K562 (cell line): ENCODE results near the gene KCTD15. TPM values are rescaled to one million over a fixed set of nuclear protein-coding genes. Genes with fewer than 3 reads are reported as not detected.
A peak's percentile ranks its signal among the peaks of the same experiment; 100 is the strongest.

ENCODE experiments used
- ATAC-seq: fragments of 200-7000 bp; cut with Tn5 transposase; 3 replicates; pipeline ENCODE4 v1.9.1; 2020; ENCODE audit warnings: moderate library complexity
- BruUV-seq: library from RNA; stranded (reverse); fragments of 400-500 nt; replicated peaks from 2 replicates; lab custom pipeline; 2021; lab: Mats Ljungman, UMichigan
- CTCF ChIA-PET: fragments of 300-600 bp; formaldehyde crosslinking; extraction: SDS; loops from one replicate; lab custom pipeline; 2021; ENCODE audit warnings: low intra/inter-chr PET ratio; lab: Yijun Ruan, JAX
- POLR2A ChIA-PET: fragments of 300-600, 350-650 bp; sonication (Branson Sonifier 250); formaldehyde crosslinking; extraction: SDS; loops from one replicate; lab custom pipeline; 2021; ENCODE audit warnings: antibody characterized with exemption, inconsistent platforms; lab: Yijun Ruan, JAX
- DNase-seq, 4 experiments: peaks; one replicate each; pipeline versions ENCODE4 v3.0.0 to v3.0.0-alpha.2; 2011 to 2018; ENCODE audit warnings: low spot score in 3 of 4, mixed read lengths in 3 of 4; ENCODE audit errors: extremely low read depth in 1 of 4
- FAIRE-seq: peaks from 2 replicates; lab custom pipeline; 2011; peaks lifted over from hg19 to GRCh38; lab: Jason Lieb, UNC
- H2AFZ ChIP-seq: 2 replicates; pipeline ENCODE4 v1.6.0; 2011; ENCODE audit warnings: low read depth, low read length, control low read depth, inconsistent platforms
- H3K27ac ChIP-seq: fragments of 200-600 bp; 3 replicates; pipeline ENCODE4 v1.8.0; 2011; ENCODE audit warnings: low read depth, mild to moderate bottlenecking, control low read depth, inconsistent platforms, low read length, moderate library complexity, mixed read lengths; ENCODE audit errors: extremely low read depth
- H3K27me3 ChIP-seq, 2 experiments: fragments of 300-600 bp in 1 of 2; 2 replicates in 1 of 2; 3 replicates in 1 of 2; pipeline versions ENCODE4 v1.6.0 to v1.8.0; 2011; ENCODE audit warnings: inconsistent platforms in 2 of 2, low read length in 2 of 2, mild to moderate bottlenecking in 1 of 2, mixed read lengths in 1 of 2, moderate library complexity in 1 of 2; ENCODE audit not compliant: control insufficient read depth in 2 of 2, insufficient read depth in 2 of 2
- H3K36me3 ChIP-seq: fragments of 300-600 bp; 3 replicates; pipeline ENCODE4 v1.8.0; 2011; ENCODE audit warnings: mild to moderate bottlenecking, low read length, inconsistent platforms; ENCODE audit not compliant: control insufficient read depth, insufficient read depth
- H3K4me1 ChIP-seq, 2 experiments: fragments of 200-600 bp in 1 of 2; replicated peaks in 1 of 2; 2 replicates in 1 of 2; 3 replicates in 1 of 2; pipeline versions ENCODE4 v1.5.1 to v1.8.0; 2011; ENCODE audit warnings: inconsistent platforms in 2 of 2, low read length in 2 of 2, mild to moderate bottlenecking in 1 of 2, mixed read lengths in 1 of 2, moderate library complexity in 1 of 2; ENCODE audit not compliant: control insufficient read depth in 2 of 2, insufficient read depth in 2 of 2
- H3K4me2 ChIP-seq: 2 replicates; pipeline ENCODE4 v1.6.1; 2011; ENCODE audit warnings: low read length, control low read depth, inconsistent platforms, mixed read lengths; ENCODE audit not compliant: insufficient read depth
- H3K4me3 ChIP-seq: fragments of 200-600 bp; sonication (generic), shearing (Covaris generic); 2 replicates; pipeline ENCODE4 v1.5.1; 2016; ENCODE audit warnings: control low read depth, inconsistent platforms
- H3K79me2 ChIP-seq: fragments of 200-600 bp; 3 replicates; pipeline ENCODE4 v1.8.0; 2011; ENCODE audit warnings: low read length, inconsistent platforms; ENCODE audit not compliant: control insufficient read depth, insufficient read depth
- H3K9ac ChIP-seq, 2 experiments: 2 replicates each; pipeline versions ENCODE4 v1.6.0 to v1.6.1; 2011; ENCODE audit warnings: low read depth in 2 of 2, low read length in 2 of 2, control low read depth in 1 of 2, inconsistent platforms in 1 of 2, mild to moderate bottlenecking in 1 of 2, mixed read lengths in 1 of 2; ENCODE audit not compliant: insufficient read depth in 1 of 2
- H3K9me1 ChIP-seq: one replicate; pipeline ENCODE4 v1.6.0; 2011; ENCODE audit warnings: inconsistent platforms, mild to moderate bottlenecking, low read length, moderate library complexity; ENCODE audit not compliant: control insufficient read depth, insufficient read depth
- H3K9me3 ChIP-seq: replicated peaks from 2 replicates; pipeline ENCODE4 v1.5.1; 2011; ENCODE audit warnings: low read depth, low read length, inconsistent platforms; ENCODE audit not compliant: control insufficient read depth, insufficient read depth
- H4K20me1 ChIP-seq: replicated peaks from 2 replicates; pipeline ENCODE4 v1.6.1; 2011; ENCODE audit warnings: low read length, inconsistent platforms, mixed read lengths; ENCODE audit not compliant: control insufficient read depth, insufficient read depth
- BCOR ChIP-seq: fragments of 450-650 bp; IDR thresholded peaks from 2 replicates; pipeline ENCODE4 v1.6.1; 2016
- KDM1A ChIP-seq, 2 experiments: fragments of 450-650 bp; IDR thresholded peaks; 2 replicates each; pipeline ENCODE4 v1.6.1; 2016; ENCODE audit warnings: mild to moderate bottlenecking in 2 of 2
- MCM5 ChIP-seq: fragments of 450-650 bp; IDR thresholded peaks from 2 replicates; pipeline ENCODE4 v1.6.1; 2016; ENCODE audit warnings: low read depth
- RBM25 ChIP-seq: fragments of 200-400 bp; formaldehyde crosslinking; IDR thresholded peaks from 2 replicates; pipeline ENCODE4 v1.6.1; 2018; ENCODE audit warnings: low read length, low read depth, moderate library complexity; ENCODE audit not compliant: severe bottlenecking
- SMARCA5 ChIP-seq: fragments of 450-650 bp; IDR thresholded peaks from 2 replicates; pipeline ENCODE4 v1.6.1; 2016
- ZEB2 ChIP-seq: fragments of 450-650 bp; IDR thresholded peaks from 2 replicates; pipeline ENCODE4 v1.6.1; 2016
- ZFP36 ChIP-seq: fragments of 150-350 bp; IDR thresholded peaks from 2 replicates; pipeline ENCODE4 v1.6.1; 2018; ENCODE audit warnings: low read length, low read depth; ENCODE audit not compliant: partially characterized antibody
- ZNF175 ChIP-seq: fragments of 200-800 bp; sonication (Bioruptor generic); IDR thresholded peaks from 2 replicates; pipeline ENCODE4 v1.6.1; 2016; ENCODE audit warnings: low read depth, mild to moderate bottlenecking, missing genetic modification characterization, missing compliant biosample characterization
- WGBS: fragments of 100-300 bp; shearing (Covaris generic); methylation state at CpG from one replicate; pipeline ENCODE4 v1.1.6; 2016; ENCODE audit warnings: low coverage, mixed read lengths; ENCODE audit not compliant: insufficient coverage; ENCODE audit errors: missing lambda C conversion rate; 5-methylcytosine and 5-hydroxymethylcytosine counted together
- in situ Hi-C: fragments of 300-500 bp; cut with MboI; formaldehyde crosslinking; loops from 4 replicates; pipeline ENCODE4 v1.15.0; 2018; ENCODE audit warnings: inconsistent platforms, mixed read lengths
- intact Hi-C: fragments of 100-400 bp; cut with micrococcal nuclease; formaldehyde crosslinking; loops from 2 replicates; pipeline ENCODE4 v1.14.2; 2022
- polyA plus RNA-seq, 8 experiments: library from polyadenylated mRNA; depleted of rRNA in 4 of 8; stranded (reverse) in 5 of 8; unstranded in 3 of 8; fragments of >200 nt; fragmentation: Nextera tagmentation in 2 of 8; fragmentation: Illumina TruSeq in 1 of 8; extraction: Ambion mirVana in 2 of 8; extraction: Trizol in 1 of 8; gene quantifications; 2 replicates each; pipeline versions ENCODE4 v1.2.1 to v1.2.3, GENCODE V29; 2011 to 2014; ENCODE audit warnings: inconsistent platforms in 1 of 8, missing spikeins in 1 of 8
- total RNA-seq, 7 experiments: library from RNA; depleted of rRNA in 6 of 7; stranded (reverse); fragments of >200 nt in 6 of 7; fragmentation: Illumina TruSeq in 2 of 7; extraction: Trizol in 2 of 7; gene quantifications; 2 replicates each; pipeline versions ENCODE4 v1.2.1 to v1.2.3, GENCODE V29; 2011 to 2021; ENCODE audit warnings: low replicate concordance in 1 of 7
- TF ChIP-seq, protein P1 (sequence below), 3 experiments: fragments of 200-800 bp in 1 of 3; sonication (Bioruptor generic) in 1 of 3; sonication (generic) in 1 of 3; formaldehyde crosslinking in 1 of 3; IDR thresholded peaks; 2 replicates each; pipeline versions ENCODE4 v1.6.1 to v1.8.0; 2016 to 2022; ENCODE audit warnings: mild to moderate bottlenecking in 2 of 3, missing compliant biosample characterization in 2 of 3, missing genetic modification characterization in 2 of 3, missing genetic modification reagents in 1 of 3

Gene KCTD15
- total and polyA plus RNA-seq, 9 of the 15 experiments (the other 6 are each of a cell fraction or from before 2014, with no cell fraction given), result 1.7 to 49.0 (median 11.8) TPM

DNA sequence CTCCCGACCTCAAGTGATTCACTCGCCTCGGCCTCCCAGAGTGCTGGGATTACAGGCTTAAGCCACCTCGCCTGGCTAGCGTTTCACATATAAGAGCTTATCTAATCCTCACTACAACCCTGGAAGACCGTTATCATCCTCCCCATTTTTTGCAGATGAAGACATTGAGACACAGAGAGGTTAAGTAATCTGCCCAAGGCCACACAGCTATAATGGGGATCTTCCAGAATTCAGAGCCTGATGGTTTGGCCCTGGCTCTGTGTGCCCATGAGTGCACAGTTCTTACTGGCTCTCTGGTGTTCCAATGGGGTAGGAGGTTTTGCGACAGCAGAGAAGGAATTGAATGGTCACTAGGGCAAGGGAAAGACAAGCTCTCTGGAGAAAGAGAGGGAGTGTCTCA is 16.8 kb upstream of the KCTD15 start:
- in situ Hi-C loops, result loop anchor here (5.0 kb wide), 2 partner anchors 312 to 927 kb away; no protein-coding TSS in a partner anchor

More for the DNA sequence above, 16.8 kb upstream of the KCTD15 start:
- FAIRE-seq, result no peak
- Histone ChIP-seq H3K9me1 (no peaks in the 10 kb centered on the region), H3K79me2 (no peaks in the 10 kb centered on the region), H3K4me2 (no peak overlapping the region), H3K9me3 (no peaks in the 10 kb centered on the region), H3K36me3 (no peaks in the 10 kb centered on the region), H4K20me1 (peaks cover 20% of the 10 kb centered on the region)
- no peak for DNase-seq
- WGBS, result 0% methylated on average over 5 of the region's 7 CpGs
- intact Hi-C loops, result loop anchor here (5.0 to 10.0 kb wide), 2 partner anchors 55 to 367 kb away; no protein-coding TSS in a partner anchor
- no peak for ATAC-seq
- TF ChIP-seq ZNF175 (CRISPR knock-in tag) (no peak), BCOR (peak; percentile 64), SMARCA5 (0 out of 2 replicates have a peak, but pooled peaks have one; percentile 16), ZFP36 (peak; percentile 72), MCM5 (no peak), KDM1A (IDR thresholded peaks at IDR 0.05) (peak in 1 of 2 experiments; percentile 58; a peak in 2 of 4 replicates), RBM25 (peak; percentile 88), ZEB2 (no peak)
- TF ChIP-seq, protein P1, sequence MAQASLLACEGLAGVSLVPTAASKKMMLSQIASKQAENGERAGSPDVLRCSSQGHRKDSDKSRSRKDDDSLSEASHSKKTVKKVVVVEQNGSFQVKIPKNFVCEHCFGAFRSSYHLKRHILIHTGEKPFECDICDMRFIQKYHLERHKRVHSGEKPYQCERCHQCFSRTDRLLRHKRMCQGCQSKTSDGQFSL (CRISPR knock-in tag; IDR thresholded peaks at IDR 0.05), result no peak
- TF ChIP-seq, protein P1 (tag; IDR thresholded peaks at IDR 0.05), result no peak
- TF ChIP-seq, all 486 proteins: peak for 5
- Histone ChIP-seq H3K4me3 (no peak overlapping the region), H3K9ac (no peak overlapping the region), H2AFZ (no peak overlapping the region), H3K27me3 (peaks cover 16 to 39% of the 10 kb centered on the region in 2 experiments; a peak in 4 of 5 replicates), H3K4me1 (peaks cover 0 to 21% of the 10 kb centered on the region in 2 experiments; a peak in 2 of 5 replicates), H3K27ac (no peak overlapping the region)
- POLR2A ChIA-PET, result interaction anchor here (0.6 kb wide), 1 partner anchor 15 kb away, joined by 3 read pairs; no protein-coding TSS in a partner anchor
- CTCF ChIA-PET, result interaction anchor here (0.6 to 3.8 kb wide), 5 partner anchors 9 to 366 kb away, joined by 3 to 111 read pairs (median 33); no protein-coding TSS in a partner anchor
- no TSS peak for BruUV-seq
